GM11168 (cell line): ENCODE measurements around the gene KLRG1.

ENCODE experiments used
- in situ Hi-C: fragments of 300-500 bp; cut with MboI; formaldehyde crosslinking; loops from one replicate; pipeline ENCODE4 v1.12.0; 2022; ENCODE audit warnings: low sequenced_read_pairs; ENCODE audit not compliant: unreplicated experiment

KLRG1 gene

DNA sequence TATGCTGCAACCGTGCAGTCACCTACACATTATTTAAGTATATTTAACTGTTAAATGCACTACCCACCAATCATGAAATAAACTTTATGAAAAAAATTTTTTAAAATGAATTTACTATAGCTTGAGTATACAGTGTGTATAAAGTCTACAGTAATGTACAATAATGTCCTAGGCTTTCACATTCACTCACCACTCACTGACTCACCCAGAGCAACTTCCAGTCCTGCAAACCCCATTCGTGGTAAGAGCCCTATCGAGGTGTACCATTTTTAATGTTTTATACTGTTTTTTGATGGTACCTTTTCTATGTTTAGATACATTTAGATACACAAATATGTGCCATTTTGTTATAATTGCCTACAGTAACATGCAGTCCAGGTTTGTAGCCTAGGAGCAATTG lies 48.1 kb downstream of the KLRG1 start:
- in situ Hi-C loops: no loop called here

DNA sequence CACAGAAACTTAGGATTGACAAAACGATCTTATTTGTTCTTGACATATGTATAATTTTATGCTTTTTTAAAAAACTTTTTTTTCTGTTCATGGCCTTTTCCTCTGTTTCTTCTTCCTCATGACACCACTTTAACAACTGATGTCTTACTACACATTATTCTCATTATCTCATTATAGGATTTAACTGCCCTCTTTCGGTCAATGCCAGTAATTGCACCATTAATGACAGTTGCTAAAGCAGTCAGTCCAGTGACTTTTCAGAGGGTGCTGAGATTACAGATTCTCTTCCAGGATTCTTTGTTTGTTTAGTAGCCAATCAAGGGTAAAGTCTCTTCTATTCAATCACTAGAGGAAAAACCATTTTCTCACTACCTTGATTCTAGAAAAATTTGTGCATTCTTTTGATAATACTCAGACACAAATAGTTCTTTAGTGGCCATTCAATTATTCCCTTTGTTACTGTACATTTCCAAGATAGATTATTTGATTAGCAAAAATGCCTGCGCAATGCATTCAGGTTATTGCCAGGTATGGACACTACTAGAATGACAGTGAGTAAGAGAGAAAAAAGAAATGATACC lies 50.1 kb downstream of the KLRG1 start:
- in situ Hi-C loops: no loop called here

DNA sequence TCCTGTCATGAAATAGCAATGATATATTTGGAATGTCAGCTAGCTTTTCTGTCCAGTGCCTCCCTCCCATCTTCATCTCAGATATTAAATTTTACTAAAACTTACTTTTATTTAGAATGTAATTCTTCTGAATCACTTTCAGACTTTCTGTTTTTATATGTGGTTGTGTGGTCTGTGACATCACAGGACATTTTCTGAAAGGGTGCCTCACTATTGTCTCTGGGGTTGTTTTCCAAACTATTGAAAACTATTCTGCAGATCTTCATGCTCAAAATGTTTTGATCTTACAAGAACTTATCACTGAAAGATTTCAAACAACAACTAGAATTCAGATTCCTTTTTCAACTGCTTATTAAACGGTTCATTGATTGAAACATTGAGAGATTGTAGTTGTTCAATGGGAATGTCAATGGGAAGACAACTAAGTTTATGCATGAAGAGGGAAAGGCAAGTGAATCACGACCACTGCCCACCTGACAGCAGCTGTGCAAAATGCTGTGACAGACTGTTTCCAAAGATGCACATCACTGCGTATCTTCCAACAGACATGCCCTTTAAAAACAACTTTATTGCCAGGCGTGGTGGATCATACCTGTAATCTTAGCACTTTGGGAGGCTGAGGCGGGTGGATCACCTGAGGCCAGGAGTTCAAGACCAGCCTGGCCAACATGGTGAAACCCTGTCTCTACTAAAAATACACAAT lies 51.3 kb downstream of the KLRG1 start:
- in situ Hi-C loops: loop anchor here (5.0 to 10.0 kb wide), 2 partner anchors 78 to 366 kb away; no protein-coding TSS in a partner anchor

DNA sequence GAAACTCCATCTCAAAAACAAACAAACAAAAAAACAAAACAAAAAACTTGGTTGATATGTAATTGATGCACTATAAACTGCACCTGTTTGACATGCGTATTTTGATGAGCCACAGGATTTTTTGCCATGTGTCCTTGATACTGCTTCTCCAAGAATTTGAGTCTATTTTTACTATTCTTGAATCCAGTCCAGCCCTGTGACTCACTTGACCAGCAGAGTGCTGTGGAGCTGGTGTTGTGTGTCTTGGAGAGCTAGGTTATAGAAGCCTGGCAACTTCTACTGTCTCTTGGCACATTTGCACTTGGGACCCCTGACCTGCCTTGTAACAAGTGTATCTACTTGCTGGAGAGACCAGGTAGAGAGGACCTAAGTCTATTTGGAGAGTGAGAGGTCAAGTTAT lies 52.0 kb downstream of the KLRG1 start:
- in situ Hi-C loops: loop anchor here (5.0 to 10.0 kb wide), 2 partner anchors 79 to 367 kb away; no protein-coding TSS in a partner anchor

DNA sequence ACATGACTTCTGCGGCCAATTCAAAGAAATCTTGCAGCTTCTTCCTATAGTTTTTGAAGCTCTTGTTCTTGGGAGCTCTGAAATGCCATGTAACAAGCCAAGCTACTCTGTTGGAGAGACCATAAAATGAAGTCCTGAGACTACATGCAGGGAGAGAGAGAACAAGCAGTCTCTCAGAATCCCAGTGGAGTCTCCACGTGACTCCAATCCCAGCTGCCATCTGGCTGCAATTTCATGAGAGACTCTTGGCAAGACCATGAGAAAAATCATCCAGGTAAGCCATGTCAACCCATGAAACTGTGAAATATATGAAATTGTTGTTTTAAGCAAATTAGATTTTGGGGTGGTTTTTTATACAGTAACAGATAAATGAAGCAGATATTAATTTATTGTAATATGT lies 54.4 kb downstream of the KLRG1 start:
- in situ Hi-C loops: loop anchor here (5.0 to 10.0 kb wide), 2 partner anchors 81 to 369 kb away; no protein-coding TSS in a partner anchor

DNA sequence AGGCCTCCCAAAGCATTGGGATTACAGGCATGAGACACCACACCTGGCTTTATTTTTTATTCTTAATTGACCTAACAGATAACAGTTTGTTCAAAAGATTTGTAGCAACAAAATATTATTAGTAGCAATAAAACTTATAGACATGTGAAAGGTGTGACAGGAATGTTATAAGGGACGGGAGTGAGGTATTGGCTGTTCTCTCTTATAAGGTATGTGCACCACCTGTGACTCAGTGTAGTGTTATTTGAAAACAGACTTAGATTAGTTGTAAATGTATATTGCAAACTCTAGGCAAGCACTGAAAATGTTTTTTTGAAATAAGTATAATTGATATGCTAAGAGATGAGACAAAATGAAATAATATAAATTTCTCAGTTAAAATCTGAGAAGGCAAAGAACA lies 57.8 kb downstream of the KLRG1 start:
- in situ Hi-C loops: loop anchor here (10.0 kb wide), 1 partner anchor 372 kb away; no protein-coding TSS in a partner anchor

DNA sequence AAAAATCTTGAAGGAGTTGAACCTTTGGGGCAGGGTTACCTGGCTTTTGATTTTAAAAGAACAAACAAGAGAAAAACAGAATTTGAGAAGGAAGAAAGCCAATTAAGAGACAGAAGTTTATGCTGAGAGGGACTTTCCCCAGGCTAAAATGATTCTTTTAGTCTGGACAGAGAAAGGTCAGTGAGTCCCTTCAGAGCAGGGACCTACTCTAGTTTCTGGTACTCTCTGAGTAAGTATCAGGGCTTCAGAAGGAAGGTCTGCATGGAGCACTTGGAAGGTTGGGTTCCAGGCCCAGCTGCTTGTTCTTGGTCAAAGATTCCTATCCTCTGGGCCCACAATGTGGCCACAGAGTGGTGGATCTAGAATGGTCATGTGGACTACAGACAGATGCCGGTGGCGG lies 59.6 kb downstream of the KLRG1 start:
- in situ Hi-C loops: loop anchor here (10.0 kb wide), 1 partner anchor 374 kb away; no protein-coding TSS in a partner anchor

DNA sequence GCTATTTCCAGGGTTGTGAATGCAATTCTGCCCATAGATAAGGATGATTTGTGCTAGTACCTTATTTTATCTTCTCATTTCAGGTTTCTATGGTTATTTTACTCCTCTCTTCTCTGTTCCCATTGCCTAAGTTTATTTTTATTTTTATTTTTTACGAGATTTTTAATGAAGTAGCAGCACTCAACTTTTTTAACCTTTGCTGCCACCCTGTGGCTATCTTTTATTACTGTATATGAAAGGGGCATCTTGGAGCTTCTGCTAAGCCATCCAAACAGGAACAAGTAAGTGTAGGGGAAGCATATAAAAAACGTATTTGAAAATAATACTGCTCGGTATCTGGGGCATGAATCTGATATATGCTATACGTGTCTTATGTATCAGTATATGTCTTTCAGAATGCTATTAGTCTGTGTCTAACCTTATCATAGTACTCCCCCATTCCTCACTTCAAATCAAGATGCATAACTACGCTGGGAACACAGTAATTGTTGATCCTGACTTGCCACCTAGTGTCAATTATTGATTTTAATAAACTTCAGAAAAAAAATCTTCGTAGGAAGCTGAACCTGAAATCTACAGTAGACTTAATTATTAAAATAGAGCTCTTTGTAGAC lies 60.3 kb downstream of the KLRG1 start:
- in situ Hi-C loops: loop anchor here (10.0 kb wide), 1 partner anchor 375 kb away; no protein-coding TSS in a partner anchor

DNA sequence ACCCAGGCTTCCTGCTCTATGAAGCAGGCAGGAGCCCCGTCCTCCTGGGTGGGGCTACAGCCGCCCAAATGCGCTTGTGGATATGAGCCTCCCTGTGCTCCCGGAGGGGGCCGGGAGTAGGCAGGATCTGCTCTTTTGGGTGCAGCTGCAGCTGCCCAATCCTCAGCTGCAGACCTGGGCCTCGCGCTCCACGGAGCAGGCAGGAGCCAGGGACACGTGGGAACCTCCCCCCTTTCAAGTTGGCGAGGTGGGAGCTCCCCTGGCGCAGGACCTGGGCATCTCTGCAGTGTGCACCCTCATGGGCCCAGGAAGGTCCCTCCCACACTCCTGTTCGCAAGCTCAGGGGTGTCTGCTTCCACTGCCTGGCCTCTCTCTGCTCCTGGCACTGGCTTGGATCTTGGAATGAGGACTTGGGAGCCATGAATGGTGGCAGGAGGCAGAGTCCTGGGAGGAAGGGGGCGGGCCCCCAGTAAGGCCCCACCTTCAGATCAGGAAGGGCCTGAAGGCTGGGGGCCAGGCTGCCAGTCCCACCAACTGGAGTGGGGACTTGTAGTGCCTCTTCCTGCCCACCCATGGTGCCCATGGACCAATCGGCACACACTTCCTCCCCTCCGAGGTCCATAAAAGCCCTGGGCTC lies 61.3 kb downstream of the KLRG1 start:
- in situ Hi-C loops: no loop called here

DNA sequence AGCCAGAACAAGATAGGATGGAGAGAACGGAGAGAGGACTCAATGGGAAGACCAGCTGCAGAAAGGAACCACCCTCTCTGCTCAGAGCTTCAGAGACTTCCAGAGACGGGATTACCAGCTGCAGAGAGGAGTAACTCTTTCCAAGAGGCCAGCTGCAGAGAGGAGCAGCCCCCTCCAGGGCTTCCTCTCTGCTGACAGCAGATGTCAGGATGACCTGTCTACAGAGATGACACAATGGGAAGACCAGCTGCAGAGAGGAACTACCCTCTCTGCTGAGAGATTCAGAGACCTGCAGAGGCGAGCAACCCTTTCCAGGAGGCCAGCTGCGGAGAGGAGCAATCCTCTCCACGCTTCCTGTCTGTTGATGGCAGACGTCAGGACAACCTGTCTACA lies 61.8 kb downstream of the KLRG1 start:
- in situ Hi-C loops: no loop called here

DNA sequence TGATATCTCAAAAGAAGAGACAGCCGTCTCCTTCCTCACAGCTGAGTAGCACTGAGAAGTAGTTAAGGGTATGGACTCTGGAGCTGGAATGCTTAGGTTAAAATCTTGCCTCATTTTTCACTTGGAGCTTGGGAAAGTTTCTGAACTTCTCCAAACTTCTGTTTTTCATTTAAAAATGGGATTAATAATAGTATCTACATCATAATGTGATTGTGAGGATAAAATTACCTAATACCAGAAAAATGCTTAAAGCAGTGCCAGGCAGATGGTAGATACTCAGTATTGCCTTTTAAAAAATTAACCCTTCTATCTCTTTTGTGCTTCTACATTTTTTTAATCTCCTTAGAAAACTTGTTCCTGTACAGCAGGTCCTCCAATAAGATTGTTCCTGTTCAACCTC lies 63.3 kb downstream of the KLRG1 start:
- in situ Hi-C loops: no loop called here
